HG03342 (cell line): ENCODE measurements around the gene INTS14.
"Not testable (repeated sequence)": the region's sequence is repeated elsewhere in the genome, so short reads cannot be mapped to it uniquely, and the experiment has no call there.

Source experiments
- ATAC-seq: cut with Tn5 transposase; IDR thresholded peaks from one replicate; pipeline ENCODE4 v1.9.1; 2021; ENCODE audit warnings: mild to moderate bottlenecking, moderate library complexity; ENCODE audit not compliant: unreplicated experiment

INTS14 gene

GRCh38 chr15:65631503-65631902, 20.6 kb upstream of the INTS14 start:
- ATAC-seq, result no peak

- ATAC-seq, result peak; percentile 56
Observed at GRCh38 chr15:65630760-65631159, 19.8 kb upstream of the INTS14 start.

- ATAC-seq, result no peak
Observed at GRCh38 chr15:65629548-65629947, 18.6 kb upstream of the INTS14 start.

GRCh38 chr15:65626856-65627255, 15.9 kb upstream of the INTS14 start:
- ATAC-seq, result no peak

DNA sequence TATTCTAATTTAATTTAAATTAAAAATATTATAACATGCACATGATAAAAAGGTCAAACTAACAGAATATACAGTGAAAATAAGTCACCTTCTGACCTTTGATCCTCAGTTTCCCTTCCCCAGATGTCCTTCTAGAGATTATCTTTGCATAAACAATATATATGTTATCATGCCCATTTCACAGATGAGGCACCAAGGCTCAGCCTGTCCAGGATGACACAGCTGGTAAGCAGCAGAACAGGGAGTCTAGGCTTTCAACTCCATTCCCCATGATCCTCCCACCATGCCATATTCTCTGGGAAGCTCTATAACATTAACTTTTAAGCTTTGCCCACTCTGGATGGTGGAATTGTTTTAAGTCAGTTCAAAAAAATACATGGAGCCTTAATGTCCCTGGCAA, 12.2 kb upstream of the INTS14 start:
- no peak for ATAC-seq

DNA sequence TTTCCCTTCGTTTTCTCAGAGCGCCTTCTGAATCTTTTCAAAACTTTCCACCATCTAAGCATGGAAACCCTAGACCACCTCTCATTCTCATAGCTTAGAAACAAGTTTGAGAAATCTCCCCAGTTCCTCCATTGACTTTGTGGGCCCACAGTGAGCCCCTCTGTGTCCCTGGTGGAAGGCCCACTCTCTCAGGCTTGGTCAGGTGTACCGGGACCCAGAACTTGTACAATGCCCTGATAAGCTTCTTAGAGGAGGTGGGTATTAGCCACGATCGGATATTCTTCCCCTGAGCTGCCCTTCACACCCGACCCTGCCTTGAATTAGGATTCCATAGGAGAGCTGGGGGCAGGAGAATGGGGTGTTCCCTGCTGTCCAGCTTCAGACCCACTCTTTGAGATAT, 10.7 kb upstream of the INTS14 start, which contains the start of gene SLC24A1:
Gene SLC24A1, plus strand, starts transcription at position 301 of the 400 bp plus-strand sequence. CDS start 2,143 bp downstream, outside the sequence.
- ATAC-seq, result no peak

DNA sequence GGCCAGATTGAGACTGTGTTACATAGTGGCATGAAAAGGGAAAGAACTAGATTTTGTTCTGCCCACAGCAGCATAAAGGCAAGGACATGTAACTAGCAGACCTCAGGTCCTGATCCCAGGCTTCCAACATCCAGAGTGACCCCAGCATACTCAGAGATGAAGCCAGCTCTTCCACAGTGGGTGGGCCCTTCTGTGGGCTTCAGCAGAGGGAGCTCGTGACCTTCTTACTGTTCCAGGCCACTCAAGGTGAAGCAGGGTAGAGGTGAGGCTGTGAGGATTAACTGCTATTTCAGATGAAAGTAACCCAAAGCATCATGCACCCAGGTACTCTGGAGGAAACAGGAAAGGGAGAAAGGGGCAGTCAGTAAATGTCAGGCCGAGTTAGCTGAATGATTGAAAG, 9.9 kb upstream of the INTS14 start:
- no peak for ATAC-seq

DNA sequence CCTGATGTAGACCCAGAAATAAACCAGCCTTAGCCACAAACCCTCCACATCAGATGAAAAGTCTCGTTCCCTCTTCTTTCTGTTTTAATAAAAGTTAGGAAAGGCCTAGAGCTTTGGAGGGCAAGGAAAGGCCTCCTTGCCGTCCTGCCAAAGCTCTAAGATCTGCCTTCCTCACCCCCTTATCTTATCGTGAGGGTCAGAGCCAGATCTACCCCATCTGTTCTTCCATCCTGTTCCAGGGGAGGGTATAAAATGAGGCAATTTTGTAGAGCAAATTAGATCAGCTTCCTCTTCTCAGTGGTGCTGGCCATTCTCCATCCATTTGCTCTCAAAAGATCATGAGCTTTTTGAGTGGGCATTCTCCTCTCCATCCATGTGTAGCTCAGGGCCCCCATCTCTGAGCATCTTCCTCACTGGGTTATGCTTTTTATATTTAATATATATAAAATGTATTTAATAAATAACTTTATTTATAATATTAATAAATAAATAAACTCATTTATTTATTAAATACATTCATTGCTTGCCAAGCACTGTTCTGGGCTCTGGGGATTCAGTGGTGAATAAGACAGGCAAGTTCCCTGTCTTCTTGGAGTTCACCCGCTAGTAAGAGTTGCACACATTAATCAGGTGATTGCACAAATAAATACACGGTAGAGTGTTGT, 8.8 kb upstream of the INTS14 start:
- ATAC-seq, result no peak

DNA sequence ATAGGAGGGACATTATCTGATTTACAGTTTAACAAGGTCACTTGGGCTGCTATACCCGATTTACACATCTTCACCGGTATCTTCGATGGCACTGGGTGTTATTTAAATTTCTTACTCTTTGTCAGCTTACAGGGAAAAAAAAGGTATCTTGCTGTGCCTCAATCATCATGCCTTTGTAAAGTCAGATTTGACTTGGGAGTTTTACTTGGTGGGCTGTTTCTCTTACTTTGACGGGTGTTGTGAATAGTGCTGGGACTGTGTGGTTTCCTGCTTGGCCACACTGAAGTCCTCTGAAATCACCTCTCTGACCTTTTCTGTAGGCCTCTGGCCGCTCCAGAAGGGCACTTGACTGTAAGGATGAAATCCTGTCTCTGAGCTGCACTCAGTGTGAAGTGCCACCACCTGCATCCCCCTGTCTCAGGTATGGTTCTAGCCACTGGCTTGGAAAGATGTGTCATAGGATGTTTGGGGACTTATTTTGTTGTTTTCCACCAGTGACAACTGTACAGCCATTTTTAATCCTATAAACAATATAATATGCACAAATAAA, 7.7 kb upstream of the INTS14 start:
- no peak for ATAC-seq

- not testable (repeated sequence) for ATAC-seq
Observed at GRCh38 chr15:65615887-65616286, 5.0 kb upstream of the INTS14 start.

GRCh38 chr15:65612949-65613744, 2.2 kb upstream of the INTS14 start:
- no peak for ATAC-seq

DNA sequence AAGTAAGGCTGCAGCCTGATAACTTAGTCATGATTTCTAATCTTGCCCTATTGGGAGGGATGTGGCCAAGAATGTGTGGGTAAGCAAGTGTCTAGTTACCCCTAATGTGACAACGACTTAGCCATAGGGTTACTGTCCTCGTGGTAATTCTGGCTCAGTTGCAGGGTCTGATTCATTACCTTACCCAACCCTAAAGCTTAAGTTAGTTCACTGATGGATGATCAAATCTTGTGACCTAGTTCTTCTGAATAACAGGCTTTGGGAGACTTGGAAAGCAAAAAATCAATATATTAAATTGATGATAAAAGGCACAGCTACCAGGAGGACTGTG, 1.6 kb upstream of the INTS14 start:
- no peak for ATAC-seq

DNA sequence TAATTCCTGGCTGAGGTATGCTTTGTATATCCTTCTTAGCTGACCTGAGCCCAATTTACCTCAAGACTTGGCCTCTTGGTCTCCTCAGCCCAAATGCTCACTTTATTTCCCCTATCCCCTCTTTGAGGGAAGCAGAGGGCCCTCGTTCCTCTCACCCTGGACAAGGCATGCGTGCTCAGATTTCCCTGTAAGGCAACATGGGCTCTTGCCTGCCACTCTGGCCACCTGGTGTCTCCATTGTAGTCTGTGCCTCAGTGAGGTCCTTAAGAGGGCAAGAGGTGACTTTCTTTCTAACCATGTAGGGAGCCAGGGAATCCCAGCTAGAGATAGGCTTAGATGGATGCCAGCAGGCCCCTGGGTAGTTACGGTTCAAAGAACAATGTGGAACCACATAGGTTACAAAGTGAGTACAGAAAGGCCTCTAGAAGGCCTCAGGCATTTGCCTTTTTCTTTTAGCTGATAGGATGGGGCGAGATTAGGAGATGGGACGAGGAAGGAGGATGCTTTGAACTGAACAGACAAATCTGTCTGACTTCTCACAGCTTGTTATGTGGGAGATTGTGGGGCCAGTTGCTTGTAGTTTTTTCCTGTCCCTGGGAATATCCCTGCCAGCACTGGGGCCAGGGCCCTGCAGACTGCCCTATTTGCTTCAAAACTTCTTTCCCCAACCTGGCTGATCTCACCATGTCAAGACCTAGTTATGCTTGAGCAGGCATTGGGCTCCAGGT, 1.1 kb upstream of the INTS14 start:
- ATAC-seq, result no peak

DNA sequence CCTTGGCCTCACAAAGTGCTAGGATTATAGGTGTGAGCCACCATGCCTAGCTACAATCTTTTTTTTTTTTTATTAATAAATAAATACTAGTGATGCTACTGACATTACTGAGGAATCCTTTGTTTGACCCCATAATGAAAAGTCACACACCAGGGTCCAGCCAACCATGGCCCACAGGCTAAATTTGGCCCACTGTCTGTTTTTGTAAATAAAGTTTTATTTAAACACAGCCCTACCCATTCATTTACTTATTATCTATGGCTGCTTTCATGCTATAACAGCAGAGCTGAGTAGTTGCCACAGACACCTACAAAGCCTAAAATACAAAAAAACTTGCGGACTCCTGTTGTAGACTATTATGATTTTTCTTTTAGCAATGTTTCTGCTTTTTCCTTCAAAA, 7.4 kb downstream of the INTS14 start:
- no peak for ATAC-seq

DNA sequence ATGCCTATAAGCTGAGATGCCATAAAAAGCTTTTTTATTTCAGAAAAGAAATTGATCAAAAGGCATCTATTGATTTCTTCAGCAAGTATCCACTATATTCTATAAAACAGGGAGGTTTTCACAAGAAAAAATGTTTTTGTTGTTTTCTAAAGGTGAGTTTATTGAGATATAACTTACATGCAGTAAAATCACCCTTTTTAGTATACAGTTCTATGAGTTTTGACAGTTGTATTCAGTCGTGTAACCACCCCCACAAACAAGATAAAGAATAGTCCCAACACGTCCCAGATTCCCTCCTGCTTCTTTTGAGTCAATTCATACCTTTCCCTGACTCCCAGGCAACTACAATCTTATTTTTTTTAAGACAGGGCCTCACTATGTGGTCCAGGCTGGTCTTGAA, 7.8 kb downstream of the INTS14 start:
- ATAC-seq, result no peak

GRCh38 chr15:65599677-65600076, 11.3 kb downstream of the INTS14 start:
- ATAC-seq, result no peak

DNA sequence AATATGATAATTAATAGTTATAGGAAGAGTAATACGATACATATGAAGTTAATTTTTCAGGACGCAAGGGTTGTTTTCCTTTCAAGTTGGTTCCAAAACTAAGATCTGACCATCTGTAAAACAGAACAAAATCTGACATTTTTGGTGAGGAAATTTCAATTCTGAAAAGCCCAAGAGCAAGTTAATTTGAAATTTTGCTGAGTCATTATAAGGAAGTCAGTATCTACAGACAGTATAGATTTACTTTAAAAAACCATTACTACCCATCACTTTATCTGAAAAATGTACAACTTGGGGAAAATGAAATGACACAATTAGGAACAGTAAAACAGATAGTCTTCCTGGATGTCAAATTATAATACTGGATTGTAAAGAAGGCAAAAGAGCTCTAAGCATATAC, 12.5 kb downstream of the INTS14 start:
- no peak for ATAC-seq

GRCh38 chr15:65595960-65596359, 15.0 kb downstream of the INTS14 start:
- no peak for ATAC-seq

DNA sequence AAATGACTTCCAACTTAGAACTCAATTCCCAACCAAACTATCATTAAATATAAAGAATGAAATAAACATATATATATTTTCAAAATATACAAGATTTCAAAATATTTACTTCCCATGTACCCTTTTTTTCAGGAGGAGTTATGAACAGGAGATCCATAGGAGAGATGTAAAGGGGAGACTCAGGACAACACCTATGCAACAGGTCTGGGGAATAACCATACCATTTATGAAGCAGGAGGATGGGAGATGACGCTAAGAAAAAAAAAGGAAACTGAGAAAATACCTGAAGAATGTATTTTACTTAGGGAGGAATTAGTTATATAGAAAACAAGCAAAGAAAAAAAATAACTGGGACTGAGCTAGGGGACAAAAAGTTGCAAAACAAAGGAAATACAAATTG, 23.8 kb downstream of the INTS14 start:
- ATAC-seq, result no peak

- no peak for ATAC-seq
Observed at GRCh38 chr15:65584241-65584640, 26.7 kb downstream of the INTS14 start.

DNA sequence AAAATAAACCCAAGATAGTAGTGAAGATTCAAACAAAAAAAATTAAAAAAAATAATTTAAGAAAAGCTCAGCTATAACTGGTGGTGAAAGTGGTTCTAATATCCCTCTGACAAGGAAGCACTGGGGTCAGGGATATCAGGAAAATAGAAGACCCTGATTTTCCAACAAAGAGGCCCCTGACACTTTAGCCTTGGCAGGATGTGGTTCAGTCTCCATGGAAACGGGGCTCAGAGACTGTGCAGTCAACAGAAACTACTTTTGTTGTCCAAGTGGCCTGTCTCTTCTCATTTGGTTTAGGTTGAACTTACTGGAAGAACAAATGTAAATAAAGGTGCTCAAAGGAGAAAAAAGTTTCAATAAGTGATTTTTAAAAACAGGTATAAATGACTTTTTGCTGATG, 27.2 kb downstream of the INTS14 start:
- ATAC-seq, result peak; percentile 72

GRCh38 chr15:65580287-65580686, 30.6 kb downstream of the INTS14 start:
- no peak for ATAC-seq
